Right lobe of liver (tissue), 6 donors: Measurements from ENCODE around the gene PDE7B. TPM values are rescaled to one million over a fixed set of nuclear protein-coding genes. Genes with fewer than 3 reads are reported as not detected.

Experiments
- ATAC-seq, 4 donors: fragments of 200-7000 bp; cut with Tn5 transposase; one replicate each; pipeline ENCODE4 v1.9.1; 2020; ENCODE audit warnings: mild to moderate bottlenecking in 4 of 4, moderate library complexity in 4 of 4
- DNase-seq, 3 donors: peaks; one replicate each; pipeline ENCODE4 v3.0.0-alpha.2; 2020
- H3K27ac ChIP-seq, 3 donors: fragments of 200-600 bp; one replicate each; pipeline ENCODE4 v1.8.0; 2022
- H3K27me3 ChIP-seq, 2 donors: fragments of 200-600 bp; one replicate each; pipeline ENCODE4 v1.8.0; 2022
- H3K36me3 ChIP-seq, 4 donors: fragments of 200-600 bp; sonication (generic) in 1 of 4; one replicate each; pipeline versions ENCODE4 v1.5.1 to v1.8.0; 2017 to 2022; ENCODE audit warnings: control low read depth in 1 of 4
- H3K4me1 ChIP-seq, 4 donors: fragments of 200-600 bp; sonication (generic) in 1 of 4; one replicate each; pipeline versions ENCODE4 v1.5.1 to v1.8.0; 2017 to 2022; ENCODE audit warnings: control low read depth in 1 of 4
- H3K4me3 ChIP-seq, 3 donors: fragments of 200-600 bp; one replicate each; pipeline ENCODE4 v1.8.0; 2022
- H3K9me3 ChIP-seq, 4 donors: fragments of 200-600 bp; sonication (generic) in 1 of 4; one replicate each; pipeline versions ENCODE4 v1.5.1 to v1.8.0; 2017 to 2022; ENCODE audit warnings: control low read depth in 1 of 4
- POLR2A ChIP-seq: fragments of 450-650 bp; IDR thresholded peaks from one replicate; pipeline ENCODE4 v1.6.1; 2017; ENCODE audit warnings: antibody characterized with exemption, mild to moderate bottlenecking
- WGBS: methylation state at CpG from one replicate; pipeline ENCODE4 v1.1.6; 2018; ENCODE audit warnings: low coverage, low lambda C conversion rate; ENCODE audit not compliant: insufficient coverage; ENCODE audit errors: missing lambda C conversion rate; 5-methylcytosine and 5-hydroxymethylcytosine counted together
- intact Hi-C, 2 donors: fragments of 100-400 bp; cut with DNase I; formaldehyde crosslinking; loops; one replicate each; pipeline versions ENCODE4 v1.11.2 to v1.14.1; 2022
- total RNA-seq, 6 experiments: library from RNA; depleted of rRNA in 2 of 6; stranded (reverse); fragments of >200 nt in 2 of 6; fragmentation: NEBNext Ultra II Directional in 3 of 6; extraction: Animal tissue kit (Norgen Biotek cat#: 25700) in 3 of 6; gene quantifications; one replicate each; pipeline versions ENCODE4 v1.1.0 to v1.2.4, GENCODE V29; 2016 to 2023
- TF ChIP-seq, protein P1 (sequence below), 4 donors: fragments of 200-600 bp in 3 of 4; fragments of 450-650 bp in 1 of 4; IDR thresholded peaks; one replicate each; pipeline versions ENCODE4 v1.5.1 to v1.8.0; 2016 to 2022; ENCODE audit warnings: antibody characterized with exemption in 4 of 4, mild to moderate bottlenecking in 2 of 4
- donor health status: DM: no; HTN: yes; CAD: no.
- donor health status: DM: no; HTN: no; CAD: no.
- donor health status: DM: no; HTN: no; CAD: no.
- donor health status: DM: no; HTN: yes; CAD: no.
- donor health status: DM: no; HTN: yes; CAD: no.

PDE7B gene
- total RNA-seq, 6 experiments from 2014 or later, result 1.1 to 5.1 (median 1.9) TPM

DNA sequence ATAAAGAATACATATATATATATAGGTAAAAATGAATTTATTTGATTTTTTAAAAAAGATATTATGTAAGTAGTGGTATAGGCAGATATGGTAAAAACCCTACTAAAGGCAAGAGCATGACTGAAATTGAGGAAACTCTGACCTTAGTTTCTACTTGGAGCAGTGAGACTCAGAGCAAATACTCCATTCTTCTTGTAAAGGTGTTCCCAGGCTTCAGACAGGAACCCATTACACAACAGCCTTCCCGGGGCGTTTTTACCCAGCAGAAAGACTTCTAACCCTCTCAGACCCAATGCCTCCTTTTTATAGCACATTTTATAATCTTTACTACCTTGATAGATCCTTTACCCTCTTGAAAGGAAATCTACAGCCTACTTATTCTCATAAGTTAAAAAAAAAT lies 274.1 kb downstream of the PDE7B start:
- ATAC-seq (no peak), DNase-seq (no peak)
- H3K9me3 ChIP-seq, result no peaks in the 10 kb centered on the region
- intact Hi-C loops, result no loop called here
- WGBS, result 55% methylated on average over 2 of the region's 2 CpGs
- no peaks in the 10 kb centered on the region for H3K4me1 ChIP-seq
- no peaks in the 10 kb centered on the region for H3K36me3 ChIP-seq
- H3K27me3 ChIP-seq, result no peaks in the 10 kb centered on the region
- no peak overlapping the region for H3K4me3 ChIP-seq
- TF ChIP-seq, protein P1, sequence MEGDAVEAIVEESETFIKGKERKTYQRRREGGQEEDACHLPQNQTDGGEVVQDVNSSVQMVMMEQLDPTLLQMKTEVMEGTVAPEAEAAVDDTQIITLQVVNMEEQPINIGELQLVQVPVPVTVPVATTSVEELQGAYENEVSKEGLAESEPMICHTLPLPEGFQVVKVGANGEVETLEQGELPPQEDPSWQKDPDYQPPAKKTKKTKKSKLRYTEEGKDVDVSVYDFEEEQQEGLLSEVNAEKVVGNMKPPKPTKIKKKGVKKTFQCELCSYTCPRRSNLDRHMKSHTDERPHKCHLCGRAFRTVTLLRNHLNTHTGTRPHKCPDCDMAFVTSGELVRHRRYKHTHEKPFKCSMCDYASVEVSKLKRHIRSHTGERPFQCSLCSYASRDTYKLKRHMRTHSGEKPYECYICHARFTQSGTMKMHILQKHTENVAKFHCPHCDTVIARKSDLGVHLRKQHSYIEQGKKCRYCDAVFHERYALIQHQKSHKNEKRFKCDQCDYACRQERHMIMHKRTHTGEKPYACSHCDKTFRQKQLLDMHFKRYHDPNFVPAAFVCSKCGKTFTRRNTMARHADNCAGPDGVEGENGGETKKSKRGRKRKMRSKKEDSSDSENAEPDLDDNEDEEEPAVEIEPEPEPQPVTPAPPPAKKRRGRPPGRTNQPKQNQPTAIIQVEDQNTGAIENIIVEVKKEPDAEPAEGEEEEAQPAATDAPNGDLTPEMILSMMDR (IDR thresholded peaks at IDR 0.05), result no peak
- TF ChIP-seq POLR2A, result no peak
- H3K27ac ChIP-seq, result no peak overlapping the region

DNA sequence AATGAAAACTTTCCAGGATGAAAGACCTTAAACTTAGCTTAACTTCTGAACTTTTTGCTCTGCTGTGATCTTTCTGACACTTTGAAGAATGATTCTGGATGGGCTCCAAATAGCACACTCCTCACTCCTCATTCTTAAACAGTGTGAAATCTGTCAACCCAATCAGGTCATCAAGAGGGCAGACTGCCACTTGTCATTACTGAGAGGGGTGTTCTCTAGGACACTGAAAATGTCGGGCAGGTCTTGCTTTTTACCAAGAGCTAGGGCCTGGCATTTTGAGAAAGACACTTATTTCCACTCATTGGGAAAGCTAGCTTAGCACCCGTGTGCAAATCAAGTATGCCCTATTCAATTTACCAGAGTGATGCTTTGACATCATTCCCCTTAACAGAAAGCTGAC lies 276.4 kb downstream of the PDE7B start:
- DNase-seq (no peak), ATAC-seq (peak; percentile 20 to 32 (median 30))
- Histone ChIP-seq H3K9me3 (no peaks in the 10 kb centered on the region), H3K27ac (no peak overlapping the region), H3K36me3 (no peaks in the 10 kb centered on the region), H3K27me3 (no peaks in the 10 kb centered on the region), H3K4me3 (no peak overlapping the region), H3K4me1 (no peaks in the 10 kb centered on the region)
- WGBS, result 28% methylated on average over 2 of the region's 2 CpGs
- TF ChIP-seq, protein P1 (IDR thresholded peaks at IDR 0.05), result no peak
- no peak for TF ChIP-seq POLR2A
- intact Hi-C loops, result no loop called here

DNA sequence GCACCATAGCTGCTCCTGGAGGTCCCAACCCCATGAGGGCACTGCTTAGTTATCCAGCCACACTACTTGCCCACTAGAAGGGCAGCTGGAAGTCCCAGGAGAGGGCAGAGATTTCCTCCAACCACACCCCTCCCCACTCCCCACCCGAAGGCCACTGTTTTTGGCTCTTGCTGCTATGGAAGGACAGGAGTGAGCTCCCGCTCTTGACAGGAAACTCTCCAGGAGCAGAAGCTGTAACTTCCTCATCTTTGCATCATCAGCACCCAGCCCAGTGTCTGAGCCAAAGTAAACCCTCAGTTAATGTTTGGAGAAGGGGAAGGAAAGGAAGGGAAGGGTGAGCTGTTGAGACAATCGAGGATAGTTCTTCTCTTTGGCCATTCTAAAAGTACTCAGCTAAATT lies 277.9 kb downstream of the PDE7B start:
- ATAC-seq (peak; percentile 49 to 90 (median 59)), DNase-seq (peak in 1 of 3 donors; percentile 19)
- Histone ChIP-seq H3K4me3 (no peak overlapping the region), H3K27ac (no peak overlapping the region), H3K36me3 (no peaks in the 10 kb centered on the region), H3K4me1 (no peaks in the 10 kb centered on the region), H3K9me3 (no peaks in the 10 kb centered on the region), H3K27me3 (no peaks in the 10 kb centered on the region)
- TF ChIP-seq POLR2A, result no peak
- TF ChIP-seq, protein P1 (IDR thresholded peaks at IDR 0.05), result no peak
- 31% methylated on average over 2 of the region's 3 CpGs for WGBS
- intact Hi-C loops, result no loop called here

DNA sequence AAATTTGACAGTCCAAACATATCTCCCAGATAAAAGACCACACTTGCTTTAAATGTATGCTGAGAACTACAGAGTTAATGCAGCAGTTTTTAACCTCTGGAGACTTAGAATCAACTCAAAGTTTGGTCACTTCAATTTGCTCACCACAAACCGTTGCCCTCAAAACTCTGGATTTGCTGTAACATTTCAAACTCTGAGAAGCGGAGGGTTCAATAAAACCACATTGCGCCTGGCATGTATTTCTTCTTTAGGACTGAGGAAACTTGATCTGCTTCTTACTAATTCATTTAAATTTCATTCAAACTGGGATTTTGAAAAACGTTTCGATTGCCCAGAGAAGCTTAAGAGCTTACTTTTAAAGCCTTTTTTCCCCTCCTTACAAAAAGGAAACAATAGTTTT lies 282.8 kb downstream of the PDE7B start:
- intact Hi-C loops, result no loop called here
- 78% methylated on average over 5 of the region's 5 CpGs for WGBS
- H3K4me3 ChIP-seq, result no peak overlapping the region
- DNase-seq, result no peak
- no peaks in the 10 kb centered on the region for H3K4me1 ChIP-seq
- H3K9me3 ChIP-seq, result no peaks in the 10 kb centered on the region
- no peak for TF ChIP-seq POLR2A
- TF ChIP-seq, protein P1 (IDR thresholded peaks at IDR 0.05), result no peak
- no peak for ATAC-seq
- H3K36me3 ChIP-seq, result no peaks in the 10 kb centered on the region
- H3K27ac ChIP-seq, result no peak overlapping the region
- H3K27me3 ChIP-seq, result no peaks in the 10 kb centered on the region

DNA sequence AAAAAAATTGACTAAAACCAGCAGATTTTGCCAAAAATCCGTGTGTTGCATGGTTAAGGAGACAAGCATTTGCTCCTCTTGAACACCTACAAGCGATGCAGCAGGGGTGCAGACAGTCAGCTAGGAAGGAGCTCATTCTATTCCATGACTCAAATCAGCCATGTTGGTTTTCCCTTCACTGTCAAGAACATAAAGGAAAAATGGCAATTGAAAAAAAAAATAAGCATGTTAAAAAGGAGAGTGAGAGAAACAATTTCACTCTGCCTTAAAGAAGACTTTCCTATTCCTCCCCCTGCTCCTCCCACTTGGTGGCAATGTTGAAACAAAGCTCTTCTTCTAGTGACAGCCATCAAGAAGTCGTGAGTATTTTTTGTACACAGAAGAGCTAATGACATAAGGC lies 283.2 kb downstream of the PDE7B start:
- H3K4me3 ChIP-seq, result no peak overlapping the region
- H3K27me3 ChIP-seq, result no peaks in the 10 kb centered on the region
- ATAC-seq (no peak), DNase-seq (no peak)
- intact Hi-C loops, result no loop called here
- H3K4me1 ChIP-seq, result no peaks in the 10 kb centered on the region
- H3K27ac ChIP-seq, result no peak overlapping the region
- no peak for TF ChIP-seq POLR2A
- TF ChIP-seq, protein P1 (IDR thresholded peaks at IDR 0.05), result no peak
- WGBS, result 51% methylated on average over 3 of the region's 3 CpGs
- H3K36me3 ChIP-seq, result no peaks in the 10 kb centered on the region
- H3K9me3 ChIP-seq, result no peaks in the 10 kb centered on the region
